GM23338 (cell line): Measurements from ENCODE around the gene ANKLE2. TPM values are rescaled to one million over a fixed set of nuclear protein-coding genes. Genes with fewer than 3 reads are reported as not detected.

Source experiments
- ATAC-seq: fragments of 200-7000 bp; cut with Tn5 transposase; 3 replicates; pipeline ENCODE4 v1.9.1; 2020
- DNase-seq: peaks from one replicate; pipeline ENCODE4 v3.0.0-alpha.2; 2015; ENCODE audit warnings: low spot score
- H2AFZ ChIP-seq: fragments of 200-600 bp; sonication (generic); 2 replicates; pipeline ENCODE4 v1.8.0; 2016; ENCODE audit warnings: antibody characterized with exemption, mild to moderate bottlenecking, moderate library complexity
- H3F3A ChIP-seq: fragments of 200-600 bp; sonication (generic); replicated peaks from 2 replicates; pipeline ENCODE4 v1.8.0; 2017; ENCODE audit warnings: antibody characterized with exemption, mixed run types, low read depth
- H3K27ac ChIP-seq: fragments of 200-600 bp; sonication (generic); 2 replicates; pipeline ENCODE4 v1.6.1; 2016; ENCODE audit warnings: low read depth
- H3K27me3 ChIP-seq: fragments of 200-600 bp; sonication (generic); 2 replicates; pipeline ENCODE4 v1.8.0; 2016; ENCODE audit warnings: mild to moderate bottlenecking, mixed run types, moderate library complexity; ENCODE audit not compliant: insufficient read depth
- H3K36me3 ChIP-seq: fragments of 200-600 bp; sonication (generic); 2 replicates; pipeline ENCODE4 v1.8.0; 2016; ENCODE audit warnings: mild to moderate bottlenecking; ENCODE audit not compliant: insufficient read depth
- H3K4me1 ChIP-seq: fragments of 200-600 bp; sonication (generic); 2 replicates; pipeline ENCODE4 v1.8.0; 2016; ENCODE audit warnings: mild to moderate bottlenecking, moderate library complexity; ENCODE audit not compliant: insufficient read depth
- H3K4me2 ChIP-seq: fragments of 200-600 bp; sonication (generic); 2 replicates; pipeline ENCODE4 v1.7.1; 2017; ENCODE audit warnings: mixed run types
- H3K4me3 ChIP-seq: fragments of 200-600 bp; sonication (generic); 2 replicates; pipeline ENCODE4 v1.6.1; 2016; ENCODE audit warnings: mixed run types
- H3K79me2 ChIP-seq: fragments of 200-600 bp; sonication (generic); replicated peaks from 2 replicates; pipeline ENCODE4 v1.8.0; 2017; ENCODE audit warnings: mild to moderate bottlenecking; ENCODE audit not compliant: insufficient read depth
- H3K9me2 ChIP-seq: fragments of 200-600 bp; sonication (generic); 2 replicates; pipeline ENCODE4 v1.8.0; 2017; ENCODE audit not compliant: insufficient read depth
- H4K20me1 ChIP-seq: fragments of 200-600 bp; sonication (generic); replicated peaks from 2 replicates; pipeline ENCODE4 v1.8.0; 2017; ENCODE audit warnings: mild to moderate bottlenecking; ENCODE audit not compliant: insufficient read depth
- H3K27ac Mint-ChIP-seq: 2 replicates; pipeline ENCODE4 v1.8.0; 2020; ENCODE audit warnings: inconsistent platforms, mild to moderate bottlenecking, moderate library complexity, mixed read lengths
- H3K27me3 Mint-ChIP-seq: 3 replicates; pipeline ENCODE4 v1.8.0; 2022; ENCODE audit warnings: low read depth, mild to moderate bottlenecking, moderate library complexity, mixed read lengths, inconsistent platforms; ENCODE audit not compliant: insufficient read depth, poor library complexity
- H3K36me3 Mint-ChIP-seq: 3 replicates; pipeline ENCODE4 v1.8.0; 2021; ENCODE audit warnings: low read depth, mild to moderate bottlenecking, inconsistent platforms, moderate library complexity, mixed read lengths
- H3K4me1 Mint-ChIP-seq: 3 replicates; pipeline ENCODE4 v1.8.0; 2020; ENCODE audit warnings: mild to moderate bottlenecking, inconsistent platforms, mixed read lengths
- H3K4me3 Mint-ChIP-seq: 3 replicates; pipeline ENCODE4 v1.8.0; 2021; ENCODE audit warnings: moderate library complexity, mild to moderate bottlenecking, inconsistent platforms, mixed read lengths
- H3K9me3 Mint-ChIP-seq: 3 replicates; pipeline ENCODE4 v1.8.0; 2020; ENCODE audit warnings: moderate library complexity, mild to moderate bottlenecking, inconsistent platforms, mixed read lengths
- CREB1 ChIP-seq: fragments of 250-450 bp; sonication (Bioruptor Pico); IDR thresholded peaks from 2 replicates; pipeline ENCODE4 v1.5.0; 2020; ENCODE audit warnings: low read depth, mild to moderate bottlenecking, moderate library complexity
- CTCF ChIP-seq, 2 experiments: fragments of 200-600 bp in 1 of 2; sonication (generic) in 1 of 2; conservative IDR thresholded peaks; 2 replicates each; pipeline versions ENCODE4 v1.5.1 to v1.6.1; 2016 to 2017; ENCODE audit warnings: antibody characterized with exemption in 2 of 2, low read depth in 2 of 2, mild to moderate bottlenecking in 2 of 2, moderate library complexity in 1 of 2
- ETS1 ChIP-seq: IDR thresholded peaks from 2 replicates; pipeline ENCODE4 v1.6.1; 2016; ENCODE audit warnings: antibody characterized with exemption
- EZH2phosphoT487 ChIP-seq: fragments of 200-600 bp; sonication (generic); IDR thresholded peaks from one replicate; pipeline ENCODE4 v1.8.1; 2018; ENCODE audit warnings: antibody characterized with exemption; ENCODE audit not compliant: unreplicated experiment
- JUNB ChIP-seq: IDR thresholded peaks from one replicate; pipeline ENCODE4 v1.6.1; 2016; ENCODE audit warnings: antibody characterized with exemption; ENCODE audit not compliant: unreplicated experiment
- NANOG ChIP-seq: IDR thresholded peaks from 2 replicates; pipeline ENCODE4 v1.6.1; 2016; ENCODE audit warnings: antibody characterized with exemption, borderline replicate concordance
- POLR2AphosphoS5 ChIP-seq: IDR thresholded peaks from 2 replicates; pipeline ENCODE4 v1.6.1; 2016; ENCODE audit warnings: antibody characterized with exemption, low read depth
- STAT1 ChIP-seq: IDR thresholded peaks from one replicate; pipeline ENCODE4 v1.6.1; 2016; ENCODE audit warnings: antibody characterized with exemption; ENCODE audit not compliant: unreplicated experiment
- ZNF114 ChIP-seq: fragments of 250-450 bp; sonication (Bioruptor Pico); IDR thresholded peaks from 2 replicates; pipeline ENCODE4 v1.5.0; 2020; ENCODE audit warnings: mild to moderate bottlenecking, moderate library complexity
- polyA plus RNA-seq: library from polyadenylated mRNA; unstranded; fragments of >200 nt; fragmentation: Nextera tagmentation; extraction: Ambion mirVana; gene quantifications from 2 replicates; pipeline ENCODE4 v1.2.1, GENCODE V29; 2016
- total RNA-seq: library from RNA; depleted of rRNA; stranded (reverse); fragments of >200 nt; shearing (Covaris generic); gene quantifications from 2 replicates; pipeline ENCODE4 v1.2.3, GENCODE V29; 2014
- TF ChIP-seq, protein P1 (sequence below): fragments of 250-450 bp; sonication (Bioruptor Pico); IDR thresholded peaks from 2 replicates; pipeline ENCODE4 v1.5.0; 2020; ENCODE audit warnings: mild to moderate bottlenecking, moderate library complexity

ANKLE2 gene
- total and polyA plus RNA-seq, 2 experiments from 2014 or later = 27.2 to 63.7 TPM

GRCh38 chr12:132761921-132762583, 420 bp upstream of the ANKLE2 start:
- Histone ChIP-seq H3K4me3 (peak overlapping the region; percentile 80), H3K79me2 (peaks cover 50% of the 10 kb centered on the region), H3K4me1 (peaks cover 9% of the 10 kb centered on the region; the same call in 1 of the 2 replicates), H2AFZ (peak overlapping the region; percentile 97), H3K36me3 (no peaks in the 10 kb centered on the region), H3K9me2 (no peaks in the 10 kb centered on the region), H3F3A (peaks cover 16% of the 10 kb centered on the region), H3K27ac (peak overlapping the region; percentile 96), H3K27me3 (no peaks in the 10 kb centered on the region), H4K20me1 (peaks cover 33% of the 10 kb centered on the region), H3K4me2 (peak overlapping the region; percentile 92)
- DNase-seq (peak; percentile 92), ATAC-seq (peak; percentile 89)
- no peaks in the 10 kb centered on the region for H3K9me3 Mint-ChIP-seq
- peak overlapping the region; percentile 72 for H3K4me3 Mint-ChIP-seq
- peaks cover 9% of the 10 kb centered on the region for H3K4me1 Mint-ChIP-seq
- H3K27ac Mint-ChIP-seq = peak overlapping the region; percentile 89
- peaks cover 29% of the 10 kb centered on the region for H3K36me3 Mint-ChIP-seq
- H3K27me3 Mint-ChIP-seq = peaks cover 17% of the 10 kb centered on the region
- TF ChIP-seq POLR2AphosphoS5 = peak; percentile 69
- no peak for TF ChIP-seq ETS1
- TF ChIP-seq STAT1 = no peak
- no peak for TF ChIP-seq ZNF114 (CRISPR knock-in tag)
- 0 out of 2 replicates have a peak, but pooled peaks have one; percentile 14 for TF ChIP-seq CREB1
- no peak for TF ChIP-seq JUNB

DNA sequence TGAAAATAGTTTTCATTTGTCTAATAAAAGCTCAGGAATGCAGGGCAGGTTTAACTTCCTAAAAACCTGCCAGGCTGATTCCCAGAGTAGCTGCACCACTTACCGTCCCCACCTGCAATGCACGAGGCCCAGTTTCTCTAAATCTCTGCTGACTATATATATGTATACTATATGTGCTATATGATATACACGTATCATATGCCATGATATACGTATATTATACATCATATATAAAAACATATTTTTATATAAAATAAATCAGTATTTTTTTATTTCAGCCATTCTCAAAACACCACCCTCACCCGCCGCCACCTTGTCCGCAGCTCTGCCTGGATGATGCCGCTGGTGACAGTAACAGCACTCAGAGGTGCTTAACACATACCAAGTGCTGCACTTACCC, 2.3 kb downstream of the ANKLE2 start:
- no peak for DNase-seq
- Mint-ChIP-seq H3K4me3 (peak overlapping the region; percentile 27; the same call in 1 of the 3 replicates), H3K9me3 (no peaks in the 10 kb centered on the region), H3K27me3 (peaks cover 12% of the 10 kb centered on the region), H3K27ac (no peak overlapping the region), H3K36me3 (peaks cover 43% of the 10 kb centered on the region), H3K4me1 (peaks cover 9% of the 10 kb centered on the region)
- Histone ChIP-seq H3K27me3 (no peaks in the 10 kb centered on the region), H3K4me1 (peaks cover 9% of the 10 kb centered on the region; the same call in 1 of the 2 replicates), H3K79me2 (peaks cover 73% of the 10 kb centered on the region), H3K4me3 (no peak overlapping the region), H3F3A (peaks cover 16% of the 10 kb centered on the region), H3K9me2 (no peaks in the 10 kb centered on the region), H3K36me3 (peaks cover 8% of the 10 kb centered on the region; the same call in 1 of the 2 replicates), H3K27ac (no peak overlapping the region), H3K4me2 (no peak overlapping the region), H4K20me1 (peaks cover 42% of the 10 kb centered on the region), H2AFZ (no peak overlapping the region)
- ATAC-seq = no peak
- TF ChIP-seq CTCF (conservative IDR thresholded peaks at IDR 0.05; ENCODE audit: low read depth in 2 of 2) (no peak), EZH2phosphoT487 (no peak), CREB1 (no peak), NANOG (no peak), JUNB (no peak), ZNF114 (CRISPR knock-in tag) (no peak)
- TF ChIP-seq, protein P1, sequence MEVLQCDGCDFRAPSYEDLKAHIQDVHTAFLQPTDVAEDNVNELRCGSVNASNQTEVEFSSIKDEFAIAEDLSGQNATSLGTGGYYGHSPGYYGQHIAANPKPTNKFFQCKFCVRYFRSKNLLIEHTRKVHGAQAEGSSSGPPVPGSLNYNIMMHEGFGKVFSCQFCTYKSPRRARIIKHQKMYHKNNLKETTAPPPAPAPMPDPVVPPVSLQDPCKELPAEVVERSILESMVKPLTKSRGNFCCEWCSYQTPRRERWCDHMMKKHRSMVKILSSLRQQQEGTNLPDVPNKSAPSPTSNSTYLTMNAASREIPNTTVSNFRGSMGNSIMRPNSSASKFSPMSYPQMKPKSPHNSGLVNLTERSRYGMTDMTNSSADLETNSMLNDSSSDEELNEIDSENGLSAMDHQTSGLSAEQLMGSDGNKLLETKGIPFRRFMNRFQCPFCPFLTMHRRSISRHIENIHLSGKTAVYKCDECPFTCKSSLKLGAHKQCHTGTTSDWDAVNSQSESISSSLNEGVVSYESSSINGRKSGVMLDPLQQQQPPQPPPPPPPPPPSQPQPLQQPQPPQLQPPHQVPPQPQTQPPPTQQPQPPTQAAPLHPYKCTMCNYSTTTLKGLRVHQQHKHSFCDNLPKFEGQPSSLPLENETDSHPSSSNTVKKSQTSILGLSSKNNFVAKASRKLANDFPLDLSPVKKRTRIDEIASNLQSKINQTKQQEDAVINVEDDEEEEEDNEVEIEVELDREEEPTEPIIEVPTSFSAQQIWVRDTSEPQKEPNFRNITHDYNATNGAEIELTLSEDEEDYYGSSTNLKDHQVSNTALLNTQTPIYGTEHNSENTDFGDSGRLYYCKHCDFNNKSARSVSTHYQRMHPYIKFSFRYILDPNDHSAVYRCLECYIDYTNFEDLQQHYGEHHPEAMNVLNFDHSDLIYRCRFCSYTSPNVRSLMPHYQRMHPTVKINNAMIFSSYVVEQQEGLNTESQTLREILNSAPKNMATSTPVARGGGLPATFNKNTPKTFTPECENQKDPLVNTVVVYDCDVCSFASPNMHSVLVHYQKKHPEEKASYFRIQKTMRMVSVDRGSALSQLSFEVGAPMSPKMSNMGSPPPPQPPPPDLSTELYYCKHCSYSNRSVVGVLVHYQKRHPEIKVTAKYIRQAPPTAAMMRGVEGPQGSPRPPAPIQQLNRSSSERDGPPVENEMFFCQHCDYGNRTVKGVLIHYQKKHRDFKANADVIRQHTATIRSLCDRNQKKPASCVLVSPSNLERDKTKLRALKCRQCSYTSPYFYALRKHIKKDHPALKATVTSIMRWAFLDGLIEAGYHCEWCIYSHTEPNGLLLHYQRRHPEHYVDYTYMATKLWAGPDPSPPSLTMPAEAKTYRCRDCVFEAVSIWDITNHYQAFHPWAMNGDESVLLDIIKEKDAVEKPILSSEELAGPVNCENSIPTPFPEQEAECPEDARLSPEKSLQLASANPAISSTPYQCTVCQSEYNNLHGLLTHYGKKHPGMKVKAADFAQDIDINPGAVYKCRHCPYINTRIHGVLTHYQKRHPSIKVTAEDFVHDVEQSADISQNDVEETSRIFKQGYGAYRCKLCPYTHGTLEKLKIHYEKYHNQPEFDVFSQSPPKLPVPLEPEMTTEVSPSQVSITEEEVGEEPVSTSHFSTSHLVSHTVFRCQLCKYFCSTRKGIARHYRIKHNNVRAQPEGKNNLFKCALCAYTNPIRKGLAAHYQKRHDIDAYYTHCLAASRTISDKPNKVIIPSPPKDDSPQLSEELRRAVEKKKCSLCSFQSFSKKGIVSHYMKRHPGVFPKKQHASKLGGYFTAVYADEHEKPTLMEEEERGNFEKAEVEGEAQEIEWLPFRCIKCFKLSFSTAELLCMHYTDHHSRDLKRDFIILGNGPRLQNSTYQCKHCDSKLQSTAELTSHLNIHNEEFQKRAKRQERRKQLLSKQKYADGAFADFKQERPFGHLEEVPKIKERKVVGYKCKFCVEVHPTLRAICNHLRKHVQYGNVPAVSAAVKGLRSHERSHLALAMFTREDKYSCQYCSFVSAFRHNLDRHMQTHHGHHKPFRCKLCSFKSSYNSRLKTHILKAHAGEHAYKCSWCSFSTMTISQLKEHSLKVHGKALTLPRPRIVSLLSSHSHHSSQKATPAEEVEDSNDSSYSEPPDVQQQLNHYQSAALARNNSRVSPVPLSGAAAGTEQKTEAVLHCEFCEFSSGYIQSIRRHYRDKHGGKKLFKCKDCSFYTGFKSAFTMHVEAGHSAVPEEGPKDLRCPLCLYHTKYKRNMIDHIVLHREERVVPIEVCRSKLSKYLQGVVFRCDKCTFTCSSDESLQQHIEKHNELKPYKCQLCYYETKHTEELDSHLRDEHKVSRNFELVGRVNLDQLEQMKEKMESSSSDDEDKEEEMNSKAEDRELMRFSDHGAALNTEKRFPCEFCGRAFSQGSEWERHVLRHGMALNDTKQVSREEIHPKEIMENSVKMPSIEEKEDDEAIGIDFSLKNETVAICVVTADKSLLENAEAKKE (CRISPR knock-in tag) = no peak
